ENCODE data around the gene TMCO4. TPM values are rescaled to one million over a fixed set of nuclear protein-coding genes. Genes with fewer than 3 reads are reported as not detected.

TMCO4 gene
- total and polyA plus RNA-seq, 2 donors (not counting 1 experiment from before 2014, with no cell fraction given), result 21.7 to 31.3 TPM

GRCh38 chr1:19684677-19685076 lies 115.0 kb downstream of the TMCO4 start:
- Mint-ChIP-seq H3K27ac (no peak overlapping the region), H3K9me3 (ENCODE audit: insufficient read depth) (no peaks in the 10 kb centered on the region), H3K27me3 (no peaks in the 10 kb centered on the region), H3K4me1 (no peaks in the 10 kb centered on the region), H3K4me3 (no peak overlapping the region)
- Histone ChIP-seq H3K36me3 (replicated peaks in 1 of 2; ENCODE audit: control extremely low read depth in 1 of 2, control insufficient read depth in 1 of 2, extremely low read depth in 1 of 2, insufficient read depth in 2 of 2, low read length in 1 of 2) (peaks cover 0 to 17% of the 10 kb centered on the region in 2 experiments), H3K4me3 (ENCODE audit: control extremely low read depth in 1 of 5, extremely low read depth in 1 of 5, insufficient read depth in 1 of 5, low read depth in 2 of 5, low read length in 4 of 5) (no peak overlapping the region), H3K9me3 (ENCODE audit: control extremely low read depth in 1 of 3, control insufficient read depth in 2 of 3, insufficient read depth in 1 of 3, low read length in 2 of 3) (peaks cover 0 to 23% (median 5%) of the 10 kb centered on the region in 3 donors), H4K20me1 (ENCODE audit: control insufficient read depth, insufficient read depth, low read length, poor library complexity, severe bottlenecking) (no peaks in the 10 kb centered on the region), H3K4me1 (ENCODE audit: control insufficient read depth in 2 of 2, insufficient read depth in 2 of 2, low read length in 2 of 2) (no peaks in the 10 kb centered on the region), H3K27ac (ENCODE audit: low read length in 2 of 2) (no peak overlapping the region), H3K79me2 (ENCODE audit: control insufficient read depth, insufficient read depth, low read length) (no peaks in the 10 kb centered on the region), H2AFZ (ENCODE audit: insufficient read depth, low read depth, low read length, poor library complexity, severe bottlenecking) (no peak overlapping the region), H3K9ac (ENCODE audit: low read length) (no peak overlapping the region), H3K4me2 (replicated peaks; ENCODE audit: low read depth, low read length, poor library complexity, severe bottlenecking) (no peak overlapping the region), H3K27me3 (replicated peaks in 1 of 4; ENCODE audit: control extremely low read depth in 1 of 4, control insufficient read depth in 3 of 4, insufficient read depth in 4 of 4, low read length in 3 of 4) (no peaks in the 10 kb centered on the region)
- WGBS (ENCODE audit: insufficient coverage), result 60% methylated on average over 1 of the region's 2 CpGs
- ATAC-seq (ENCODE audit: low read depth) (no peak), DNase-seq (no peak)
- CTCF ChIA-PET, result interaction anchor here (1.1 kb wide), 1 partner anchor 16 kb away, joined by 4 read pairs; no protein-coding TSS in a partner anchor
- intact Hi-C loops (cut with micrococcal nuclease), result no loop called here
- no peak for TF ChIP-seq EZH2 (IDR thresholded peaks at IDR 0.05; ENCODE audit: borderline replicate concordance, insufficient read depth, low read depth, low read length, poor library complexity, severe bottlenecking)
- TF ChIP-seq, protein P1, sequence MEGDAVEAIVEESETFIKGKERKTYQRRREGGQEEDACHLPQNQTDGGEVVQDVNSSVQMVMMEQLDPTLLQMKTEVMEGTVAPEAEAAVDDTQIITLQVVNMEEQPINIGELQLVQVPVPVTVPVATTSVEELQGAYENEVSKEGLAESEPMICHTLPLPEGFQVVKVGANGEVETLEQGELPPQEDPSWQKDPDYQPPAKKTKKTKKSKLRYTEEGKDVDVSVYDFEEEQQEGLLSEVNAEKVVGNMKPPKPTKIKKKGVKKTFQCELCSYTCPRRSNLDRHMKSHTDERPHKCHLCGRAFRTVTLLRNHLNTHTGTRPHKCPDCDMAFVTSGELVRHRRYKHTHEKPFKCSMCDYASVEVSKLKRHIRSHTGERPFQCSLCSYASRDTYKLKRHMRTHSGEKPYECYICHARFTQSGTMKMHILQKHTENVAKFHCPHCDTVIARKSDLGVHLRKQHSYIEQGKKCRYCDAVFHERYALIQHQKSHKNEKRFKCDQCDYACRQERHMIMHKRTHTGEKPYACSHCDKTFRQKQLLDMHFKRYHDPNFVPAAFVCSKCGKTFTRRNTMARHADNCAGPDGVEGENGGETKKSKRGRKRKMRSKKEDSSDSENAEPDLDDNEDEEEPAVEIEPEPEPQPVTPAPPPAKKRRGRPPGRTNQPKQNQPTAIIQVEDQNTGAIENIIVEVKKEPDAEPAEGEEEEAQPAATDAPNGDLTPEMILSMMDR (IDR thresholded peaks at IDR 0.05), result no peak
- POLR2A ChIA-PET, result no interaction called here

DNA sequence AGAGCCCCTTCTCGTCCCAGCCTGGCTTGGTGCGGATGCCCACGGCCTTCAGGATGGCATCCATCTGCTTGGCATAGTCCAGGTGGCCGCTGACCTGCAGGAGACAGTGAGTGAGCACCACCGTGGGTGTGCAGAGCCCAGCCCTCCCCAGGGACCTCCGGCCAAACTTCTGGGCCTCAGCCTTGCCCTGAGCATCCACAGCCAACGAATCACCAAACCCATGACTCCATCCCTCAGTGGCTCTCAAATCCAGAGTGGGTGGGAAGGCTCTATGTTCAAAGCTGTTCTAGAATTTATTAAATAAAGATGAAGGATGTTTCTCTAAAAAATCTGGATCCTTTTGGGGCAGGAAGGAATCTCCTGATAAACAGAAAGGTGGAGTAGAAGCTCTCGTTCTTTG lies 116.4 kb downstream of the TMCO4 start:
- POLR2A ChIA-PET, result interaction anchor here (0.7 kb wide), 1 partner anchor 99 kb away, joined by 5 read pairs; no protein-coding TSS in a partner anchor
- TF ChIP-seq, protein P1 (IDR thresholded peaks at IDR 0.05), result no peak
- TF ChIP-seq EZH2 (IDR thresholded peaks at IDR 0.05; ENCODE audit: borderline replicate concordance, insufficient read depth, low read depth, low read length, poor library complexity, severe bottlenecking), result no peak
- Mint-ChIP-seq H3K4me3 (no peak overlapping the region), H3K4me1 (no peaks in the 10 kb centered on the region), H3K9me3 (ENCODE audit: insufficient read depth) (no peaks in the 10 kb centered on the region), H3K27me3 (no peaks in the 10 kb centered on the region), H3K27ac (no peak overlapping the region)
- DNase-seq (no peak), ATAC-seq (ENCODE audit: low read depth) (no peak)
- H3K4me1 ChIP-seq (ENCODE audit: control insufficient read depth in 2 of 2, insufficient read depth in 2 of 2, low read length in 2 of 2), result no peaks in the 10 kb centered on the region
- no peak overlapping the region for H3K27ac ChIP-seq (ENCODE audit: low read length in 2 of 2)
- no peak overlapping the region for H3K4me2 ChIP-seq (replicated peaks; ENCODE audit: low read depth, low read length, poor library complexity, severe bottlenecking)
- no peak overlapping the region for H2AFZ ChIP-seq (ENCODE audit: insufficient read depth, low read depth, low read length, poor library complexity, severe bottlenecking)
- H3K36me3 ChIP-seq (replicated peaks in 1 of 2; ENCODE audit: control extremely low read depth in 1 of 2, control insufficient read depth in 1 of 2, extremely low read depth in 1 of 2, insufficient read depth in 2 of 2, low read length in 1 of 2), result peaks cover 0 to 16% of the 10 kb centered on the region in 2 experiments
- no peaks in the 10 kb centered on the region for H4K20me1 ChIP-seq (ENCODE audit: control insufficient read depth, insufficient read depth, low read length, poor library complexity, severe bottlenecking)
- no peak overlapping the region for H3K9ac ChIP-seq (ENCODE audit: low read length)
- intact Hi-C loops (cut with micrococcal nuclease), result no loop called here
- no peaks in the 10 kb centered on the region for H3K27me3 ChIP-seq (replicated peaks in 1 of 4; ENCODE audit: control extremely low read depth in 1 of 4, control insufficient read depth in 3 of 4, insufficient read depth in 4 of 4, low read length in 3 of 4)
- no peaks in the 10 kb centered on the region for H3K79me2 ChIP-seq (ENCODE audit: control insufficient read depth, insufficient read depth, low read length)
- H3K9me3 ChIP-seq (ENCODE audit: control extremely low read depth in 1 of 3, control insufficient read depth in 2 of 3, insufficient read depth in 1 of 3, low read length in 2 of 3), result peaks cover 0 to 14% (median 0%) of the 10 kb centered on the region in 3 donors
- CTCF ChIA-PET, result interaction anchor here (0.7 to 1.1 kb wide), 3 partner anchors 21 to 115 kb away, joined by 3 to 4 read pairs (median 4); no protein-coding TSS in a partner anchor
- H3K4me3 ChIP-seq (ENCODE audit: control extremely low read depth in 1 of 5, extremely low read depth in 1 of 5, insufficient read depth in 1 of 5, low read depth in 2 of 5, low read length in 4 of 5), result no peak overlapping the region
- WGBS (ENCODE audit: insufficient coverage), result 94% methylated on average over 5 of the region's 8 CpGs

Measured in B cell (primary cell).